A549 (cell line): Measurements from ENCODE around the gene CCDC85A. TPM values are rescaled to one million over a fixed set of nuclear protein-coding genes. Genes with fewer than 3 reads are reported as not detected.
A peak's percentile ranks its signal among the peaks of the same experiment; 100 is the strongest.

Experiments used
- ATAC-seq, 2 experiments: fragments of 200-7000 bp in 1 of 2; fragments of >200 bp in 1 of 2; cut with Nextera tagmentation in 1 of 2; cut with Tn5 transposase in 1 of 2; 3 replicates each; pipeline versions ENCODE4 v1.8.0 to v1.9.1; 2018 to 2020; ENCODE audit warnings: mild to moderate bottlenecking in 1 of 2, moderate library complexity in 1 of 2
- CTCF ChIA-PET: fragments of 300-600 bp; sonication (Branson Sonifier 250); formaldehyde crosslinking; extraction: SDS; loops from one replicate; lab custom pipeline; 2021; ENCODE audit warnings: antibody characterized with exemption, inconsistent platforms; lab: Yijun Ruan, JAX
- POLR2A ChIA-PET: fragments of 350-600 bp; formaldehyde crosslinking; extraction: SDS; loops from one replicate; lab custom pipeline; 2021; ENCODE audit warnings: antibody characterized with exemption, inconsistent platforms; lab: Yijun Ruan, JAX
- DNase-seq, 2 experiments: peaks; one replicate each; pipeline versions ENCODE4 v3.0.0 to v3.0.0-alpha.2; 2011 to 2016; ENCODE audit warnings: low read depth in 1 of 2, low spot score in 1 of 2
- FAIRE-seq: peaks from 2 replicates; lab custom pipeline; 2011; peaks lifted over from hg19 to GRCh38; lab: Jason Lieb, UNC
- H3K27ac ChIP-seq, 2 experiments: fragments of >200 bp; sonication (Bioruptor Twin); formaldehyde crosslinking; 3 replicates each; pipeline ENCODE4 v1.5.1; 2016 to 2017
- H3K4me1 ChIP-seq: fragments of >200 bp; sonication (Bioruptor Twin); formaldehyde crosslinking; 3 replicates; pipeline ENCODE4 v1.6.1; 2016
- H3K4me2 ChIP-seq: fragments of >200 bp; sonication (Bioruptor Twin); formaldehyde crosslinking; 3 replicates; pipeline ENCODE4 v1.6.1; 2016
- H3K4me3 ChIP-seq: fragments of >200 bp; sonication (Bioruptor Twin); formaldehyde crosslinking; 3 replicates; pipeline ENCODE4 v1.5.1; 2016
- H3K9me3 ChIP-seq: fragments of >200 bp; sonication (Bioruptor Twin); formaldehyde crosslinking; 3 replicates; pipeline ENCODE4 v1.6.1; 2016
- BHLHE40 ChIP-seq: IDR thresholded peaks from 2 replicates; pipeline ENCODE4 v1.6.1; 2012; ENCODE audit warnings: low read depth, low read length, inconsistent platforms
- CBX2 ChIP-seq: fragments of 200-600 bp; sonication (generic); IDR thresholded peaks from 2 replicates; pipeline ENCODE4 v1.6.1; 2016; ENCODE audit warnings: low read depth, mild to moderate bottlenecking, borderline replicate concordance
- CBX8 ChIP-seq: fragments of 200-600 bp; sonication (generic); IDR thresholded peaks from 2 replicates; pipeline ENCODE4 v1.6.1; 2016
- CEBPB ChIP-seq, 2 experiments: fragments of >200 bp in 1 of 2; sonication (Bioruptor Twin) in 1 of 2; formaldehyde crosslinking in 1 of 2; IDR thresholded peaks; 2 replicates each; pipeline ENCODE4 v1.6.1; 2012 to 2016
- CHD2 ChIP-seq: fragments of 150-350 bp; IDR thresholded peaks from 2 replicates; pipeline ENCODE4 v1.6.1; 2014; ENCODE audit warnings: low read length; ENCODE audit not compliant: partially characterized antibody
- EHF ChIP-seq: fragments of 250-450 bp; sonication (Bioruptor Pico); IDR thresholded peaks from 2 replicates; pipeline ENCODE4 v1.5.0; 2020; ENCODE audit warnings: mild to moderate bottlenecking
- EP300 ChIP-seq, 2 experiments: fragments of >200 bp; sonication (Bioruptor Twin); formaldehyde crosslinking; IDR thresholded peaks; 2 replicates in 1 of 2; 3 replicates in 1 of 2; pipeline ENCODE4 v1.6.1; 2016 to 2017
- FOSL2 ChIP-seq, 2 experiments: fragments of 450-650 bp in 1 of 2; fragments of >200 bp in 1 of 2; sonication (Bioruptor Twin) in 1 of 2; formaldehyde crosslinking; IDR thresholded peaks; 2 replicates each; pipeline versions ENCODE4 v1.5.0 to v1.6.1; 2016 to 2020; ENCODE audit warnings: mild to moderate bottlenecking in 1 of 2, moderate library complexity in 1 of 2
- GATA3 ChIP-seq: IDR thresholded peaks from 2 replicates; pipeline ENCODE4 v1.6.1; 2012; ENCODE audit warnings: borderline replicate concordance
- HDAC2 ChIP-seq: fragments of 200-600 bp; sonication (generic); IDR thresholded peaks from 2 replicates; pipeline ENCODE4 v1.6.1; 2016
- HEYL ChIP-seq: fragments of 250-450 bp; sonication (Bioruptor Pico); IDR thresholded peaks from 2 replicates; pipeline ENCODE4 v1.8.0; 2021; ENCODE audit warnings: mild to moderate bottlenecking, moderate library complexity
- HOXB13 ChIP-seq: fragments of 250-450 bp; sonication (Bioruptor Pico); IDR thresholded peaks from 2 replicates; pipeline ENCODE4 v1.5.0; 2020; ENCODE audit warnings: low read depth, mild to moderate bottlenecking, moderate library complexity
- HOXB5 ChIP-seq: fragments of 250-450 bp; sonication (Bioruptor Pico); IDR thresholded peaks from 2 replicates; pipeline ENCODE4 v1.5.0; 2020; ENCODE audit warnings: mild to moderate bottlenecking, moderate library complexity
- MAFK ChIP-seq: fragments of 450-650 bp; IDR thresholded peaks from 2 replicates; pipeline ENCODE4 v1.6.1; 2014; ENCODE audit not compliant: partially characterized antibody
- MAZ ChIP-seq: fragments of 150-350 bp; IDR thresholded peaks from 2 replicates; pipeline ENCODE4 v1.6.1; 2014; ENCODE audit warnings: antibody characterized with exemption, low read depth, low read length, borderline replicate concordance
- MYC ChIP-seq: IDR thresholded peaks from 2 replicates; pipeline ENCODE4 v1.6.1; 2012; ENCODE audit warnings: mild to moderate bottlenecking, inconsistent platforms, low read length, improper control_type of control experiment, borderline replicate concordance
- NFE2L2 ChIP-seq: fragments of 150-350 bp; conservative IDR thresholded peaks from 2 replicates; pipeline ENCODE4 v1.6.1; 2014; ENCODE audit warnings: low read length
- NR3C1 ChIP-seq: fragments of >200 bp; sonication (Bioruptor Twin); formaldehyde crosslinking; IDR thresholded peaks from 3 replicates; pipeline ENCODE4 v1.6.1; 2017
- PHF8 ChIP-seq: fragments of 200-600 bp; sonication (generic); IDR thresholded peaks from 2 replicates; pipeline ENCODE4 v1.6.1; 2016; ENCODE audit warnings: low read depth, mild to moderate bottlenecking, antibody characterized with exemption, moderate library complexity, borderline replicate concordance
- POLR2A ChIP-seq: IDR thresholded peaks from 2 replicates; pipeline ENCODE4 v1.6.1; 2012; ENCODE audit warnings: mild to moderate bottlenecking, low read length
- POLR2AphosphoS2 ChIP-seq: conservative IDR thresholded peaks from 2 replicates; pipeline ENCODE4 v1.6.1; 2012; ENCODE audit warnings: low read length, improper control_type of control experiment, inconsistent platforms
- RARB ChIP-seq: fragments of 250-450 bp; sonication (Bioruptor Pico); IDR thresholded peaks from 2 replicates; pipeline ENCODE4 v1.8.0; 2021; ENCODE audit warnings: mild to moderate bottlenecking, moderate library complexity
- RNF2 ChIP-seq: fragments of 200-600 bp; sonication (generic); IDR thresholded peaks from 2 replicates; pipeline ENCODE4 v1.6.1; 2016; ENCODE audit warnings: low read depth, mild to moderate bottlenecking, antibody characterized with exemption, moderate library complexity, borderline replicate concordance
- ZSCAN20 ChIP-seq: fragments of 250-450 bp; sonication (Bioruptor Pico); IDR thresholded peaks from 2 replicates; pipeline ENCODE4 v1.8.0; 2022; ENCODE audit warnings: mild to moderate bottlenecking, moderate library complexity
- WGBS: methylation state at CpG from one replicate; pipeline ENCODE4 v1.1.6; 2017; ENCODE audit errors: missing lambda C conversion rate; 5-methylcytosine and 5-hydroxymethylcytosine counted together
- polyA plus RNA-seq, 4 experiments: library from polyadenylated mRNA; depleted of rRNA in 3 of 4; stranded (reverse); fragments of >200 nt; fragmentation: RNase III in 1 of 4; extraction: RNeasy Plus Mini Kit Qiagen cat#74134 plus additional on column Dnase treatment in 1 of 4; gene quantifications; 2 replicates in 3 of 4; 3 replicates in 1 of 4; pipeline ENCODE4 v1.2.3, GENCODE V29; 2011 to 2017
- TF ChIP-seq, protein P1 (sequence below): fragments of 200-600 bp; sonication (generic); IDR thresholded peaks from 2 replicates; pipeline ENCODE4 v1.6.1; 2016; ENCODE audit warnings: antibody characterized with exemption, mild to moderate bottlenecking, moderate library complexity
- TF ChIP-seq, protein P2 (sequence below): fragments of 250-450 bp; sonication (Bioruptor Pico); IDR thresholded peaks from 2 replicates; pipeline ENCODE4 v1.5.0; 2020; ENCODE audit warnings: low read depth, mild to moderate bottlenecking, moderate library complexity
- TF ChIP-seq, protein P3 (sequence below): fragments of 150-350 bp; IDR thresholded peaks from 2 replicates; pipeline ENCODE4 v1.6.1; 2014; ENCODE audit warnings: low read depth, mild to moderate bottlenecking, low read length

The CCDC85A gene
- polyA plus RNA-seq, 2 of the 4 experiments (the other 2 are of a cell fraction) = 0.05 to 0.30 TPM

DNA sequence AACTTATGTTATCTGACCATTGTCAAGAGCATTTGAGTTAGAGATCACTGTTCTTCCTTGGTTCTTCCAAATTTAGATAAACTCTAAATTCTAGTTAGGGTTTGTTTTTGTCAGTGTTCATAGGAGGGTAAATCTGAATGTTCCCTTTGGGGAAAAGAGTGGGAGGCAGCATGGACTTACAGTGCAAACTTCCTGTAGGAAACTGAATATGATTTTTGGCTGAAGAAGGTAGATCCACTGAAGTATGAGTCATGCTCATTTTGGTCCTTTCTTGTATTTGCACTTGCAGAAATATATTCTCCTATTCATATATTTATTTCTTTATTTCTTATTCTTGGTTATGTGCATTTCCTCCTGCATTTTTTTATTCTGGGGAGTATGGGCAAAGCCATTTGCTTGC is 27.3 kb downstream of the CCDC85A start:
- ChIA-PET POLR2A (no interaction called here), CTCF (no interaction called here)
- TF ChIP-seq PHF8 (no peak), EHF (CRISPR knock-in tag) (no peak), RNF2 (no peak), EP300 (IDR thresholded peaks at IDR 0.05) (no peak), HOXB5 (CRISPR knock-in tag) (no peak), CEBPB (IDR thresholded peaks at IDR 0.05) (no peak), MAZ (no peak)
- Histone ChIP-seq H3K4me2 (no peak overlapping the region), H3K4me3 (no peak overlapping the region), H3K9me3 (no peaks in the 10 kb centered on the region), H3K4me1 (no peaks in the 10 kb centered on the region), H3K27ac (no peak overlapping the region)
- ATAC-seq = no peak
- FAIRE-seq = no peak
- DNase-seq = no peak

DNA sequence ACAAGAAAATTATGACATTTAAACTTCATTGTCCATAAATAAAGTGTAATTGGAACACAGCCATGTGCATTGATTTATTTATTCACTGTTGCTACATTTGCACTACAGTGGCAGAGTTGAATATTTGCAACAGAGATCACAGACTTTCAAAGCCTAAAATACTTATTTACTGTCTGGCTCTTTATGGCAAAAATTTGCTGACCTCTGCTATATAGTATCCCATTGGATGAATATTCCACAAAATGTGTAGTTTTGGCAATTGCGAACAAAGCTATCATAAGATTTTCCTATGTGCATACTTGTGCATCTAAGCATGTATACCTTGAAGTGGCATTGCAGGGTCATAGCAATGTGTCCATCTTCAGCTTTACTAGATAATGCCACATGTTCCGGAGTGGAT is 32.1 kb downstream of the CCDC85A start:
- WGBS = 88% methylated on average over 2 of the region's 2 CpGs
- FAIRE-seq (peak; percentile 23), ATAC-seq (no peak), DNase-seq (no peak)
- CTCF ChIA-PET = no interaction called here
- H3K4me2 ChIP-seq = no peak overlapping the region
- no peak overlapping the region for H3K4me3 ChIP-seq
- no peaks in the 10 kb centered on the region for H3K9me3 ChIP-seq
- peak; percentile 82 for TF ChIP-seq MAFK
- no peak for TF ChIP-seq FOSL2 (IDR thresholded peaks at IDR 0.05)
- no peak for TF ChIP-seq FOSL2 (CRISPR knock-in tag; IDR thresholded peaks at IDR 0.05)
- TF ChIP-seq, all 56 proteins: peak for 1
- Histone ChIP-seq H3K4me1 (no peaks in the 10 kb centered on the region), H3K27ac (no peak overlapping the region)
- POLR2A ChIA-PET = no interaction called here

DNA sequence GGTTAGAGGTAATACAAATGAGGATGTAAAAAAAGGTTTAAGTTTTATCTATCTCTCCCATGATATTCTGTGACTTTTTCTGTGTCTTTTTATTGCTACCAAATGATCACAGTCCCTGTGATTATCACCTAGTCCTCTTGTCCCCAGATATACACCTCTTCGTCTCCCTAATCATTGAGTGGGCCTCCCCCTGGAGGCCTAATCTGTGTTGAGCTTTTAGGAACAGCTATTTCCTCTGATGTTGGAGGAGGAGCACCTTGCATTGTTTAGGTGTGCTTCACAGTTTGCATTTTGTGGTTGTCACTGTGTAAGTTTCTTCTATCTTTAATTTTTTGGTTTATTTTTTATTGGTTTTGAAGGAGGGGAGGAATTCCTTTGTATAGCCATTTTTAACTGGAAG is 33.3 kb downstream of the CCDC85A start:
- no peak for FAIRE-seq
- no peak for TF ChIP-seq CEBPB (IDR thresholded peaks at IDR 0.05)
- TF ChIP-seq POLR2AphosphoS2 = no peak
- TF ChIP-seq POLR2A = no peak
- TF ChIP-seq HOXB5 (CRISPR knock-in tag) = no peak
- TF ChIP-seq CBX2 = no peak
- no peak for TF ChIP-seq CBX8
- TF ChIP-seq RARB = no peak
- no peak for TF ChIP-seq HOXB13 (CRISPR knock-in tag)
- TF ChIP-seq EHF (CRISPR knock-in tag) = no peak
- TF ChIP-seq NR3C1 = no peak
- TF ChIP-seq, protein P1, sequence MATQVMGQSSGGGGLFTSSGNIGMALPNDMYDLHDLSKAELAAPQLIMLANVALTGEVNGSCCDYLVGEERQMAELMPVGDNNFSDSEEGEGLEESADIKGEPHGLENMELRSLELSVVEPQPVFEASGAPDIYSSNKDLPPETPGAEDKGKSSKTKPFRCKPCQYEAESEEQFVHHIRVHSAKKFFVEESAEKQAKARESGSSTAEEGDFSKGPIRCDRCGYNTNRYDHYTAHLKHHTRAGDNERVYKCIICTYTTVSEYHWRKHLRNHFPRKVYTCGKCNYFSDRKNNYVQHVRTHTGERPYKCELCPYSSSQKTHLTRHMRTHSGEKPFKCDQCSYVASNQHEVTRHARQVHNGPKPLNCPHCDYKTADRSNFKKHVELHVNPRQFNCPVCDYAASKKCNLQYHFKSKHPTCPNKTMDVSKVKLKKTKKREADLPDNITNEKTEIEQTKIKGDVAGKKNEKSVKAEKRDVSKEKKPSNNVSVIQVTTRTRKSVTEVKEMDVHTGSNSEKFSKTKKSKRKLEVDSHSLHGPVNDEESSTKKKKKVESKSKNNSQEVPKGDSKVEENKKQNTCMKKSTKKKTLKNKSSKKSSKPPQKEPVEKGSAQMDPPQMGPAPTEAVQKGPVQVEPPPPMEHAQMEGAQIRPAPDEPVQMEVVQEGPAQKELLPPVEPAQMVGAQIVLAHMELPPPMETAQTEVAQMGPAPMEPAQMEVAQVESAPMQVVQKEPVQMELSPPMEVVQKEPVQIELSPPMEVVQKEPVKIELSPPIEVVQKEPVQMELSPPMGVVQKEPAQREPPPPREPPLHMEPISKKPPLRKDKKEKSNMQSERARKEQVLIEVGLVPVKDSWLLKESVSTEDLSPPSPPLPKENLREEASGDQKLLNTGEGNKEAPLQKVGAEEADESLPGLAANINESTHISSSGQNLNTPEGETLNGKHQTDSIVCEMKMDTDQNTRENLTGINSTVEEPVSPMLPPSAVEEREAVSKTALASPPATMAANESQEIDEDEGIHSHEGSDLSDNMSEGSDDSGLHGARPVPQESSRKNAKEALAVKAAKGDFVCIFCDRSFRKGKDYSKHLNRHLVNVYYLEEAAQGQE = no peak
- TF ChIP-seq, all 56 proteins: peak for 0
- ATAC-seq = no peak
- Histone ChIP-seq H3K4me1 (no peaks in the 10 kb centered on the region), H3K4me2 (no peak overlapping the region), H3K27ac (no peak overlapping the region), H3K4me3 (no peak overlapping the region), H3K9me3 (no peaks in the 10 kb centered on the region)
- CTCF ChIA-PET = interaction anchor here (1.0 kb wide), 1 partner anchor 35 kb away, joined by 3 read pairs; no protein-coding TSS in a partner anchor
- 15% methylated on average over 1 of the region's 1 CpG for WGBS
- no peak for DNase-seq
- POLR2A ChIA-PET = no interaction called here

DNA sequence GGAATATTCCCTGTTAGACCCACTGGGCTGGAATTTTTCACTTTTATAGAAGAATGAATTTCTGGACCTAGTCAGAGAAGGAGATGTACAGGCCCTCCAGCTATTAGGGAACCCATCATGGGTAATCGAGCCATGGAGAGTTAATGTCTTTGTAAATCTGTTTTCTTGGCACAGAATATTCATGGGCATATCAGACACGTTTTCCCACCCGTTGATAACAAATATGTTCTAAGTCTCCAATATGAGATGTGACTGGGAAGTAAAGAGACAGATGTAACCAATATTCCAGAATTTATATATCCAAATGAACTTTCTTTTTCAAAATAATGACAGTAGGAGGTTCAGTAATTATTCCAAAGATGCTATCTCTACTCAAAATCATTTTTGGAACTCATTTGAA is 38.7 kb downstream of the CCDC85A start:
- POLR2A ChIA-PET = no interaction called here
- DNase-seq = no peak
- TF ChIP-seq CHD2 = no peak
- no peak for TF ChIP-seq HOXB5 (CRISPR knock-in tag)
- no peak for TF ChIP-seq EP300 (IDR thresholded peaks at IDR 0.05)
- TF ChIP-seq, protein P2, sequence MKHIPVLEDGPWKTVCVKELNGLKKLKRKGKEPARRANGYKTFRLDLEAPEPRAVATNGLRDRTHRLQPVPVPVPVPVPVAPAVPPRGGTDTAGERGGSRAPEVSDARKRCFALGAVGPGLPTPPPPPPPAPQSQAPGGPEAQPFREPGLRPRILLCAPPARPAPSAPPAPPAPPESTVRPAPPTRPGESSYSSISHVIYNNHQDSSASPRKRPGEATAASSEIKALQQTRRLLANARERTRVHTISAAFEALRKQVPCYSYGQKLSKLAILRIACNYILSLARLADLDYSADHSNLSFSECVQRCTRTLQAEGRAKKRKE (CRISPR knock-in tag) = no peak
- no peak for TF ChIP-seq HDAC2
- no peak for TF ChIP-seq GATA3
- TF ChIP-seq ZSCAN20 (CRISPR knock-in tag) = no peak
- no peak for TF ChIP-seq BHLHE40
- TF ChIP-seq, protein P3, sequence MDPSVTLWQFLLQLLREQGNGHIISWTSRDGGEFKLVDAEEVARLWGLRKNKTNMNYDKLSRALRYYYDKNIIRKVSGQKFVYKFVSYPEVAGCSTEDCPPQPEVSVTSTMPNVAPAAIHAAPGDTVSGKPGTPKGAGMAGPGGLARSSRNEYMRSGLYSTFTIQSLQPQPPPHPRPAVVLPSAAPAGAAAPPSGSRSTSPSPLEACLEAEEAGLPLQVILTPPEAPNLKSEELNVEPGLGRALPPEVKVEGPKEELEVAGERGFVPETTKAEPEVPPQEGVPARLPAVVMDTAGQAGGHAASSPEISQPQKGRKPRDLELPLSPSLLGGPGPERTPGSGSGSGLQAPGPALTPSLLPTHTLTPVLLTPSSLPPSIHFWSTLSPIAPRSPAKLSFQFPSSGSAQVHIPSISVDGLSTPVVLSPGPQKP = no peak
- no peak for TF ChIP-seq HEYL (CRISPR knock-in tag)
- no peak for TF ChIP-seq MYC
- no peak for TF ChIP-seq NFE2L2
- no peak for TF ChIP-seq NR3C1
- WGBS = 7% methylated on average over 3 of the region's 3 CpGs
- H3K9me3 ChIP-seq = no peaks in the 10 kb centered on the region
- no peak overlapping the region for H3K4me2 ChIP-seq
- H3K4me1 ChIP-seq = no peaks in the 10 kb centered on the region
- no peak for ATAC-seq
- CTCF ChIA-PET = no interaction called here
- no peak overlapping the region for H3K27ac ChIP-seq
- no peak overlapping the region for H3K4me3 ChIP-seq
- FAIRE-seq = no peak
